ENCODE measurements around the gene SORCS1. TPM values are rescaled to one million over a fixed set of nuclear protein-coding genes. Genes with fewer than 3 reads are reported as not detected.

Gene SORCS1
- total and polyA plus RNA-seq, 2 donors from 2014 or later, result 0.76 to 2.4 TPM

- Histone ChIP-seq H3K4me1 (ENCODE audit: control insufficient read depth in 2 of 3, insufficient read depth in 2 of 3, low read depth in 1 of 3, low read length in 3 of 3) (no peaks in the 10 kb centered on the region), H3K9me3 (ENCODE audit: control insufficient read depth in 2 of 3, insufficient read depth in 1 of 3, low read length in 3 of 3) (no peaks in the 10 kb centered on the region), H3K9ac (ENCODE audit: low read length in 3 of 3) (no peak overlapping the region), H3K27ac (ENCODE audit: low read depth in 2 of 2, low read length in 2 of 2) (no peak overlapping the region), H3K27me3 (ENCODE audit: control insufficient read depth, insufficient read depth, low read length) (no peaks in the 10 kb centered on the region), H3K36me3 (ENCODE audit: control insufficient read depth in 2 of 3, insufficient read depth in 3 of 3, low read length in 3 of 3) (no peaks in the 10 kb centered on the region), H3K4me3 (ENCODE audit: low read length in 3 of 3) (no peak overlapping the region)
- FAIRE-seq, result no peak
- intact Hi-C loops (cut with DNase I), result no loop called here
- peak; percentile 30 for TF ChIP-seq CTCF (IDR thresholded peaks at IDR 0.05; ENCODE audit: borderline replicate concordance, extremely low read depth, insufficient read depth)
- peak in 3 of 5 donors; percentile 48 to 59 (median 52) for DNase-seq
Measured at GRCh38 chr10:107144490-107144889, 20.0 kb downstream of the SORCS1 start.

- DNase-seq (peak in 2 of 5 donors; percentile 22 to 23), FAIRE-seq (no peak)
- intact Hi-C loops (cut with DNase I), result no loop called here
- Histone ChIP-seq H3K9me3 (ENCODE audit: control insufficient read depth in 2 of 3, insufficient read depth in 1 of 3, low read length in 3 of 3) (no peaks in the 10 kb centered on the region), H3K27me3 (ENCODE audit: control insufficient read depth, insufficient read depth, low read length) (no peaks in the 10 kb centered on the region), H3K9ac (ENCODE audit: low read length in 3 of 3) (no peak overlapping the region), H3K36me3 (ENCODE audit: control insufficient read depth in 2 of 3, insufficient read depth in 3 of 3, low read length in 3 of 3) (no peaks in the 10 kb centered on the region), H3K4me3 (ENCODE audit: low read length in 3 of 3) (no peak overlapping the region), H3K27ac (ENCODE audit: low read depth in 2 of 2, low read length in 2 of 2) (no peak overlapping the region), H3K4me1 (ENCODE audit: control insufficient read depth in 2 of 3, insufficient read depth in 2 of 3, low read depth in 1 of 3, low read length in 3 of 3) (no peaks in the 10 kb centered on the region)
- no peak for TF ChIP-seq CTCF (IDR thresholded peaks at IDR 0.05; ENCODE audit: borderline replicate concordance, extremely low read depth, insufficient read depth)
Measured at GRCh38 chr10:107141524-107142061, 22.9 kb downstream of the SORCS1 start.

- intact Hi-C loops (cut with DNase I), result no loop called here
- no peak for TF ChIP-seq CTCF (IDR thresholded peaks at IDR 0.05; ENCODE audit: borderline replicate concordance, extremely low read depth, insufficient read depth)
- Histone ChIP-seq H3K4me1 (ENCODE audit: control insufficient read depth in 2 of 3, insufficient read depth in 2 of 3, low read depth in 1 of 3, low read length in 3 of 3) (no peaks in the 10 kb centered on the region), H3K9ac (ENCODE audit: low read length in 3 of 3) (no peak overlapping the region), H3K36me3 (ENCODE audit: control insufficient read depth in 2 of 3, insufficient read depth in 3 of 3, low read length in 3 of 3) (no peaks in the 10 kb centered on the region), H3K27me3 (ENCODE audit: control insufficient read depth, insufficient read depth, low read length) (no peaks in the 10 kb centered on the region), H3K4me3 (ENCODE audit: low read length in 3 of 3) (no peak overlapping the region), H3K9me3 (ENCODE audit: control insufficient read depth in 2 of 3, insufficient read depth in 1 of 3, low read length in 3 of 3) (no peaks in the 10 kb centered on the region), H3K27ac (ENCODE audit: low read depth in 2 of 2, low read length in 2 of 2) (no peak overlapping the region)
- no peak for FAIRE-seq
- DNase-seq, result no peak
Measured at GRCh38 chr10:107139237-107139636, 25.3 kb downstream of the SORCS1 start.

GRCh38 chr10:107133656-107134055 is 30.9 kb downstream of the SORCS1 start:
- TF ChIP-seq CTCF (IDR thresholded peaks at IDR 0.05; ENCODE audit: borderline replicate concordance, extremely low read depth, insufficient read depth), result no peak
- intact Hi-C loops (cut with DNase I), result no loop called here
- FAIRE-seq, result no peak

More at GRCh38 chr10:107133656-107134055, 30.9 kb downstream of the SORCS1 start:
- Histone ChIP-seq H3K9me3 (ENCODE audit: control insufficient read depth in 2 of 3, insufficient read depth in 1 of 3, low read length in 3 of 3) (no peaks in the 10 kb centered on the region), H3K9ac (ENCODE audit: low read length in 3 of 3) (no peak overlapping the region), H3K36me3 (ENCODE audit: control insufficient read depth in 2 of 3, insufficient read depth in 3 of 3, low read length in 3 of 3) (no peaks in the 10 kb centered on the region), H3K27ac (ENCODE audit: low read depth in 2 of 2, low read length in 2 of 2) (no peak overlapping the region), H3K4me1 (ENCODE audit: control insufficient read depth in 2 of 3, insufficient read depth in 2 of 3, low read depth in 1 of 3, low read length in 3 of 3) (no peaks in the 10 kb centered on the region), H3K4me3 (ENCODE audit: low read length in 3 of 3) (no peak overlapping the region), H3K27me3 (ENCODE audit: control insufficient read depth, insufficient read depth, low read length) (no peaks in the 10 kb centered on the region)
- no peak for DNase-seq
